ENCODE measurements around the gene CEP72.

DNA sequence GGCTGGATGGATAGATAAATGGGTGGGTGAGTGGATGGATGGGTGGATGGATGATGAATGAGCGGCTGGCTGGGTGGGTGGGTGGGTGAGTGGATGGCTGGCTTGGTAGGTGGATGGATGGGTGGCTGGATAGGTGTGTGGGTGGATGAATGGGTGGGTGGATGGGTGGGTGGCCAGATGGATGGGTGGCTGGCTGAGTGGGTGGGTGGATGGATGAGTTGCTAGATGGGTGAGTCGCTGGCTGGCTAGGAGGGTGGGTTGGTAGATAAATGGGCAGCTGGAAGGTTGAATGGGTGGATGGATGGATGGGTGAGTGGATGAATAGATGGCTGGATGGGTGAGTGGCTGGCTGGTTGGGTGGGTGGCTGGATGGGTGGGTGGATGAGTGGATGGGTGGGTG lies 27.9 kb upstream of the CEP72 start:
- TF ChIP-seq, protein P1, sequence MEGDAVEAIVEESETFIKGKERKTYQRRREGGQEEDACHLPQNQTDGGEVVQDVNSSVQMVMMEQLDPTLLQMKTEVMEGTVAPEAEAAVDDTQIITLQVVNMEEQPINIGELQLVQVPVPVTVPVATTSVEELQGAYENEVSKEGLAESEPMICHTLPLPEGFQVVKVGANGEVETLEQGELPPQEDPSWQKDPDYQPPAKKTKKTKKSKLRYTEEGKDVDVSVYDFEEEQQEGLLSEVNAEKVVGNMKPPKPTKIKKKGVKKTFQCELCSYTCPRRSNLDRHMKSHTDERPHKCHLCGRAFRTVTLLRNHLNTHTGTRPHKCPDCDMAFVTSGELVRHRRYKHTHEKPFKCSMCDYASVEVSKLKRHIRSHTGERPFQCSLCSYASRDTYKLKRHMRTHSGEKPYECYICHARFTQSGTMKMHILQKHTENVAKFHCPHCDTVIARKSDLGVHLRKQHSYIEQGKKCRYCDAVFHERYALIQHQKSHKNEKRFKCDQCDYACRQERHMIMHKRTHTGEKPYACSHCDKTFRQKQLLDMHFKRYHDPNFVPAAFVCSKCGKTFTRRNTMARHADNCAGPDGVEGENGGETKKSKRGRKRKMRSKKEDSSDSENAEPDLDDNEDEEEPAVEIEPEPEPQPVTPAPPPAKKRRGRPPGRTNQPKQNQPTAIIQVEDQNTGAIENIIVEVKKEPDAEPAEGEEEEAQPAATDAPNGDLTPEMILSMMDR (IDR thresholded peaks at IDR 0.05) = no peak
- no peak for TF ChIP-seq EZH2 (IDR thresholded peaks at IDR 0.05)
- no peak for TF ChIP-seq EZH2phosphoT487 (IDR thresholded peaks at IDR 0.05)
